Measurements from ENCODE around the gene WDR26.

The WDR26 gene

GRCh38 chr1:224381880-224382548 is 52.6 kb downstream of the WDR26 start:
- Histone ChIP-seq H3K27me3 (ENCODE audit: control insufficient read depth in 3 of 3, insufficient read depth in 3 of 3, low read depth in 1 of 3, low read length in 3 of 3) (no peaks in the 10 kb centered on the region), H4K91ac (ENCODE audit: low read depth, low read length, poor library complexity) (no peak overlapping the region)
- DNase-seq (ENCODE audit: low spot score), result no peak

GRCh38 chr1:224380003-224380402 is 54.6 kb downstream of the WDR26 start:
- Histone ChIP-seq H2AK5ac (ENCODE audit: low read depth, low read length) (no peak overlapping the region), H4K91ac (ENCODE audit: low read depth, low read length, poor library complexity) (no peak overlapping the region), H3K9me3 (replicated peaks in 1 of 2; ENCODE audit: control insufficient read depth in 2 of 2, insufficient read depth in 1 of 2, low read depth in 1 of 2, low read length in 2 of 2) (no peaks in the 10 kb centered on the region), H3K4me2 (ENCODE audit: insufficient read depth, low read length, poor library complexity, severe bottlenecking) (no peak overlapping the region), H3K4ac (ENCODE audit: low read length) (no peak overlapping the region), H4K8ac (ENCODE audit: low read depth, low read length) (no peak overlapping the region), H3K36me3 (replicated peaks in 1 of 2; ENCODE audit: control insufficient read depth in 2 of 2, insufficient read depth in 2 of 2, low read length in 2 of 2) (peaks cover 15 to 67% of the 10 kb centered on the region in 2 donors), H2AFZ (ENCODE audit: low read length) (no peak overlapping the region), H3K4me1 (ENCODE audit: control insufficient read depth in 2 of 2, insufficient read depth in 1 of 2, low read depth in 1 of 2, low read length in 2 of 2) (no peaks in the 10 kb centered on the region), H3K27me3 (ENCODE audit: control insufficient read depth in 3 of 3, insufficient read depth in 3 of 3, low read depth in 1 of 3, low read length in 3 of 3) (no peaks in the 10 kb centered on the region), H3K23ac (ENCODE audit: low read depth, low read length, poor library complexity) (no peak overlapping the region), H3K27ac (replicated peaks; ENCODE audit: low read length) (no peak overlapping the region), H3K14ac (ENCODE audit: low read length) (no peak overlapping the region), H2BK15ac (ENCODE audit: low read length) (no peak overlapping the region), H3K9ac (ENCODE audit: low read depth, low read length, poor library complexity) (no peak overlapping the region), H3K4me3 (ENCODE audit: low read length in 2 of 2) (no peak overlapping the region), H3K79me1 (ENCODE audit: low read depth, low read length) (no peaks in the 10 kb centered on the region), H3K18ac (ENCODE audit: low read length) (no peak overlapping the region), H2BK12ac (ENCODE audit: low read length) (no peak overlapping the region), H2BK5ac (ENCODE audit: low read length) (no peak overlapping the region), H2BK120ac (ENCODE audit: low read depth, low read length) (no peak overlapping the region)
- WGBS, 2 donors (ENCODE audit: extremely low coverage in 2 of 2, insufficient read length in 2 of 2, insufficient replicate concordance in 1 of 2), result no CpG with 5 or more reads among the region's 4 CpGs
- no peak for DNase-seq (ENCODE audit: low spot score)

More at GRCh38 chr1:224381880-224382548, 52.6 kb downstream of the WDR26 start:
- Histone ChIP-seq H3K79me1 (ENCODE audit: low read depth, low read length) (no peaks in the 10 kb centered on the region), H3K23ac (ENCODE audit: low read depth, low read length, poor library complexity) (no peak overlapping the region), H3K9me3 (replicated peaks in 1 of 2; ENCODE audit: control insufficient read depth in 2 of 2, insufficient read depth in 1 of 2, low read depth in 1 of 2, low read length in 2 of 2) (no peaks in the 10 kb centered on the region), H3K4me2 (ENCODE audit: insufficient read depth, low read length, poor library complexity, severe bottlenecking) (no peak overlapping the region), H3K36me3 (replicated peaks in 1 of 2; ENCODE audit: control insufficient read depth in 2 of 2, insufficient read depth in 2 of 2, low read length in 2 of 2) (peaks cover 6 to 67% of the 10 kb centered on the region in 2 donors), H3K4ac (ENCODE audit: low read length) (no peak overlapping the region), H2AFZ (ENCODE audit: low read length) (no peak overlapping the region), H4K8ac (ENCODE audit: low read depth, low read length) (no peak overlapping the region), H2BK12ac (ENCODE audit: low read length) (no peak overlapping the region), H3K9ac (ENCODE audit: low read depth, low read length, poor library complexity) (no peak overlapping the region), H3K4me1 (ENCODE audit: control insufficient read depth in 2 of 2, insufficient read depth in 1 of 2, low read depth in 1 of 2, low read length in 2 of 2) (no peaks in the 10 kb centered on the region), H3K27ac (replicated peaks; ENCODE audit: low read length) (no peak overlapping the region), H2BK15ac (ENCODE audit: low read length) (no peak overlapping the region), H2AK5ac (ENCODE audit: low read depth, low read length) (no peak overlapping the region), H2BK5ac (ENCODE audit: low read length) (no peak overlapping the region), H3K18ac (ENCODE audit: low read length) (no peak overlapping the region), H2BK120ac (ENCODE audit: low read depth, low read length) (no peak overlapping the region), H3K14ac (ENCODE audit: low read length) (no peak overlapping the region), H3K4me3 (ENCODE audit: low read length in 2 of 2) (no peak overlapping the region)
- WGBS, 2 donors (ENCODE audit: extremely low coverage in 2 of 2, insufficient read length in 2 of 2, insufficient replicate concordance in 1 of 2), result no CpG with 5 or more reads among the region's 4 CpGs

GRCh38 chr1:224378855-224379631 is 55.6 kb downstream of the WDR26 start:
- H3K4me1 ChIP-seq (ENCODE audit: control insufficient read depth in 2 of 2, insufficient read depth in 1 of 2, low read depth in 1 of 2, low read length in 2 of 2), result no peaks in the 10 kb centered on the region
- no peak overlapping the region for H4K8ac ChIP-seq (ENCODE audit: low read depth, low read length)
- peaks cover 15 to 70% of the 10 kb centered on the region in 2 donors for H3K36me3 ChIP-seq (replicated peaks in 1 of 2; ENCODE audit: control insufficient read depth in 2 of 2, insufficient read depth in 2 of 2, low read length in 2 of 2)
- H4K91ac ChIP-seq (ENCODE audit: low read depth, low read length, poor library complexity), result no peak overlapping the region
- no peak overlapping the region for H3K27ac ChIP-seq (replicated peaks; ENCODE audit: low read length)
- H3K14ac ChIP-seq (ENCODE audit: low read length), result no peak overlapping the region
- no peak overlapping the region for H3K23ac ChIP-seq (ENCODE audit: low read depth, low read length, poor library complexity)
- no peak overlapping the region for H2AFZ ChIP-seq (ENCODE audit: low read length)
- no peak overlapping the region for H3K4me2 ChIP-seq (ENCODE audit: insufficient read depth, low read length, poor library complexity, severe bottlenecking)
- no peaks in the 10 kb centered on the region for H3K9me3 ChIP-seq (replicated peaks in 1 of 2; ENCODE audit: control insufficient read depth in 2 of 2, insufficient read depth in 1 of 2, low read depth in 1 of 2, low read length in 2 of 2)
- H2BK120ac ChIP-seq (ENCODE audit: low read depth, low read length), result no peak overlapping the region
- H3K4ac ChIP-seq (ENCODE audit: low read length), result no peak overlapping the region
- H3K18ac ChIP-seq (ENCODE audit: low read length), result no peak overlapping the region
- DNase-seq (ENCODE audit: low spot score), result no peak
- H3K4me3 ChIP-seq (ENCODE audit: low read length in 2 of 2), result no peak overlapping the region
- no peak overlapping the region for H2BK12ac ChIP-seq (ENCODE audit: low read length)
- no peak overlapping the region for H2BK15ac ChIP-seq (ENCODE audit: low read length)
- no peak overlapping the region for H2BK5ac ChIP-seq (ENCODE audit: low read length)
- no peak overlapping the region for H3K9ac ChIP-seq (ENCODE audit: low read depth, low read length, poor library complexity)
- no peak overlapping the region for H2AK5ac ChIP-seq (ENCODE audit: low read depth, low read length)
- H3K27me3 ChIP-seq (ENCODE audit: control insufficient read depth in 3 of 3, insufficient read depth in 3 of 3, low read depth in 1 of 3, low read length in 3 of 3), result no peaks in the 10 kb centered on the region
- no peaks in the 10 kb centered on the region for H3K79me1 ChIP-seq (ENCODE audit: low read depth, low read length)
- no CpG with 5 or more reads among the region's 7 CpGs for WGBS, 2 donors (ENCODE audit: extremely low coverage in 2 of 2, insufficient read length in 2 of 2, insufficient replicate concordance in 1 of 2)

GRCh38 chr1:224377676-224378006 is 57.0 kb downstream of the WDR26 start:
- Histone ChIP-seq H3K27me3 (ENCODE audit: control insufficient read depth in 3 of 3, insufficient read depth in 3 of 3, low read depth in 1 of 3, low read length in 3 of 3) (no peaks in the 10 kb centered on the region), H3K36me3 (replicated peaks in 1 of 2; ENCODE audit: control insufficient read depth in 2 of 2, insufficient read depth in 2 of 2, low read length in 2 of 2) (peaks cover 16 to 83% of the 10 kb centered on the region in 2 donors), H2AFZ (ENCODE audit: low read length) (no peak overlapping the region), H3K23ac (ENCODE audit: low read depth, low read length, poor library complexity) (no peak overlapping the region), H2BK5ac (ENCODE audit: low read length) (no peak overlapping the region), H3K4me2 (ENCODE audit: insufficient read depth, low read length, poor library complexity, severe bottlenecking) (no peak overlapping the region), H3K14ac (ENCODE audit: low read length) (no peak overlapping the region), H3K79me1 (ENCODE audit: low read depth, low read length) (no peaks in the 10 kb centered on the region), H2BK120ac (ENCODE audit: low read depth, low read length) (no peak overlapping the region), H4K8ac (ENCODE audit: low read depth, low read length) (no peak overlapping the region), H3K4ac (ENCODE audit: low read length) (no peak overlapping the region), H3K4me1 (ENCODE audit: control insufficient read depth in 2 of 2, insufficient read depth in 1 of 2, low read depth in 1 of 2, low read length in 2 of 2) (no peaks in the 10 kb centered on the region), H3K18ac (ENCODE audit: low read length) (no peak overlapping the region), H3K27ac (replicated peaks; ENCODE audit: low read length) (no peak overlapping the region), H3K9me3 (replicated peaks in 1 of 2; ENCODE audit: control insufficient read depth in 2 of 2, insufficient read depth in 1 of 2, low read depth in 1 of 2, low read length in 2 of 2) (no peaks in the 10 kb centered on the region), H2BK15ac (ENCODE audit: low read length) (no peak overlapping the region), H2BK12ac (ENCODE audit: low read length) (no peak overlapping the region), H4K91ac (ENCODE audit: low read depth, low read length, poor library complexity) (no peak overlapping the region), H3K4me3 (ENCODE audit: low read length in 2 of 2) (no peak overlapping the region), H3K9ac (ENCODE audit: low read depth, low read length, poor library complexity) (no peak overlapping the region), H2AK5ac (ENCODE audit: low read depth, low read length) (no peak overlapping the region)
- DNase-seq (ENCODE audit: low spot score), result no peak
- no CpG with 5 or more reads among the region's 2 CpGs for WGBS, 2 donors (ENCODE audit: extremely low coverage in 2 of 2, insufficient read length in 2 of 2, insufficient replicate concordance in 1 of 2)

Data from neuronal stem cell (in vitro differentiated cells).